ENCODE measurements around the gene KATNB1.

GRCh38 chr16:57694725-57695679, 40.6 kb upstream of the KATNB1 start, which contains the start of gene DRC7:
- TF ChIP-seq CREB1 (CRISPR knock-in tag; IDR thresholded peaks at IDR 0.05; ENCODE audit: low read depth), result no peak
- TF ChIP-seq CTCF (conservative IDR thresholded peaks at IDR 0.05; ENCODE audit: low read depth in 2 of 2), result no peak
- TF ChIP-seq EZH2phosphoT487 (IDR thresholded peaks at IDR 0.05; ENCODE audit: unreplicated experiment), result no peak
- no peak for TF ChIP-seq REST (IDR thresholded peaks at IDR 0.05; ENCODE audit: unreplicated experiment)

All from GM23338 (cell line).